SIG-M5 (cell line): ENCODE results near the gene SKAP1.

ENCODE experiments used
- DNase-seq: peaks from one replicate; lab custom pipeline; 2025; lab: John Stamatoyannopoulos, UW

SKAP1 gene

DNA sequence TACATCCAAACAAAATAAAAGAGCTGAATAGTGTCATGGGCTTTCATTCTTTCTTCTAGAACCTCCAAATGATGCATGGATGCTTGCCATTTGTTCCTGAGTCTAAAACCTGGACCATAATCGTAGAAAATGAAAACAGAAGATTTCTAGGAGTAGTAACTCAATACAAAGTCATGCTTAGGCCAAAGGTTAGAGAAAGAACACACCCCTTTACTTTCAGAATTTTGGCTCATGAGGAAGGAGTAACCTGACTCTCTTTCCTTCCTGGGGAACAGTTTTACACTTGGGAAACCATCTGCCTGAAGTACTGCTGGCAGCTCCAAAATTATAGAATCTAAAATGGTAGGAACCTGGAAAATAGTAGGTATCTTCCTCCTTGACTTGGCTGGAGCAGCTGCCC lies 185.2 kb downstream of the SKAP1 start:
- no peak for DNase-seq

DNA sequence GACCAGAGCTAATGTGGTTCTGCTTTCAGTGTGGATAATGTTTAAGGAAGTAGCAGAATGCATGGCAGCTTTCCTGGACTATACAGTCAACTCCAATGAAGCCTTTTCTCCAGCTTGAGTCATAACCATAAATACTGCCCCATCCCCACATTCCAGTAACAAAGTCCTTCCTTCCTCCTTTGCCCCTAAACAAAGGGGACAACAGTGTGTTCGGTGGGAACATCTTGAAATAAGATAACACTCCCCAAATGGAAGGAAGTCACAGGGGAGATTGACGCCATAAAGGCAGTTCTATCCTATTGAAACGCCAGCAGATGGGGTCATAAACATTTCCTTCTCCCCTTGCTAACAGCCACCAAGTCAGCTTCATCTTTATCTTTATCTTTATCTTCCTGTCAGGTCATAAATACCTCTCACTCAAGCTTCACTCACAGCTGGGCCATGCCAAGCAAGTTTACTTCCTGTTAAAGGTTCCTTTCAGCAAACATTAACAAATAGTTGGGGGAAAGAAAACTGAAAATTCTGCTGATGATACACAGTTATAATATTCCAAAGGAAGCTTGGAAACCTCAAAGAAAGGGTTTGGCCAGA lies 185.8 kb downstream of the SKAP1 start:
- no peak for DNase-seq

DNA sequence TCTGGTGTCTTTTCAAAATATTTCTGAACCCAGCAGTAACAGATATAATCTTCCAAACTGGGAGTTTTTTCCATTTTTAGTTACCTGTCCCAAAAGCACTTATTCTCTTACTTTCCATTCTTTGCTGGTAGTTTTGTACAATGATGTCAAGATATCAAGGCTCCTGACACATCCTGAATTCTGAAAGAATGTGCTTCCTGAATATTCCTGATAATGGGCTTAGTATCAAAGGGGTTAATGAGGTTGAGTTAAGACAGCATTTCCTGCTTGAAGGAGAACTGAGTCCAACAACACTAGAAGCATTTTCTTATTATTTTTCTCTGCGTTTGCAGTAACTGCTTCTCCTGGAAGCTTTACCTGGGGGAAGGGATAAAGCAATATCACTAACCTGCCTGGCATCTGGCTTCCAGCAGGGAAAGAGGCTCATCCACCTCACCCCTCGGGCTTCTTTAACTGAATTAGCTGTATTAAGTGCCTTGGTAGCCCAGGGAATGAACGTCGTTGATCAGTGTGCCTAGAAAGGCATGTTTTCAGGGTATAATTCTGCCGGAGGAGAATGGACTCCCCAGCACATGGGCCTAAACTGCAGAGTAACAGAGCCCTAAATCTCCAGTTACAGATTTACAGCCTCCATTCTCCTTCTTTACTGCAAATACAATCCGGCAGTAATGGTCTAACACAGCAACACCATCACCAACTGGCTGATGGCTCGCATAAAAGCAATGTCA lies 188.1 kb downstream of the SKAP1 start:
- no peak for DNase-seq

DNA sequence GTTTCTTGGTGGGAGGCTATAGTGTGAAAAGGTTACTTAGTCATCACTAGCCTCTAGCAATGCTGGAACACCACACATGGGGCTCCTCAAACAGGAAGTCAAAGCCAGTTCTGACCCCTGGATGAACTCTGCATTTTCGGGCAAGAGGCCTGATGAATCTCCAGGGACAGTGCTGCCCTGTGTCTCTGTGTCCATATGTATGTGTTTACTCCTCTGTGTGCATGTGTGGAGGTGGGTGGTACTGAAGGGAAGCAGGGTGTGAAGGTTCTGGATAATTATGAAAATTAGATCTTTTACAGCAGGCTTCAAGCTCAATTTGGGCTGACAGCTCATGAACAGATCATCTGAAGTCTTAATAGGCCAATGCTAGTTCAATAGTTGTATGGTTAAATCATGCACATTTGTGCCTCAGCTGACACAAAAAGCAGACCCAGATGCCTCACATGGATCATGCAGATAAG lies 188.9 kb downstream of the SKAP1 start:
- DNase-seq = no peak

DNA sequence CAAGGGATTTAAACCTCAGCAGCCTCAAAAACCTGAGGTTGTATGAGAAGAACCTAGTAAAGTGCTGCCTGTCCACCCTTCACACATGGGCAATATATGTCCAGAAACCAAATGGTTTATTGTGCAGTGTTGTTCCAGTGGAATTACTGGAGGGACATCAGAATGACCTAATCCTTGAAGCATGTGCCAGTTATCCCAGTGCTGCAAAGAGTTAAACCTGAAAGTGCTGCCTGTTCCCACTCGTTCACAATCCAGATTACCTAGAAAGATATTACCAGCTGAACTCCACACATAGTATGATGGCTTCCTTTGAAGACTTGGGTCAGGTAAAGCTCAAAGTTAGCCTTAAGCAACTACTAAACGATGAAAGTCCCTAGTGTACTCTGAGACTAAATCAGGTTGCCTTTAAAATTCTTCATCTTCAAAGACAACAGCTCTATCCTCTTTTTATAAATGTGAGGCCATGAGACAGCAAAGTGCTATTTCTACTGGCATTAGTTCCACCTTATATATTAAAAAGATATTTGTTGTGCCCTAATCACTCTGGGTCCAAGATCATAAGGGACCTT lies 189.4 kb downstream of the SKAP1 start:
- DNase-seq = no peak

DNA sequence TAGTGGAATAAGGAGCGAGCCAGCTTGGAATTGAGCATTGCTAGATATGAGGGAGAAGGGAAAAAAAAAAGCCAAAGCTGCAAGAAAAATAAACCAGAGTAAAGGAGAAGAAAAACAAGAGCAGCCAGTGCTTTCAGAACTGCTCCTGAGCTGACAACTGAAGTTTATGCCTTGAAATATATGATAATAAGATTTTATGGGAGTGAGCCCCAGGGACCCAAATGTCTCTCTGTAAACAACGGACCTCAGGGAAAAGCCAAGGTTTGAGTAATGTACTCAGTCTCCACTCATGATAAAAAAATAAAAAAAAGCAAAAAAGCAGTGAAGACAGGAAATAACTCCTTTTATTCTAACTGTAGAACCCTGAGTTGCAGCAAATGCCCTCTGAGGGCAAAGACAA lies 189.9 kb downstream of the SKAP1 start:
- no peak for DNase-seq

DNA sequence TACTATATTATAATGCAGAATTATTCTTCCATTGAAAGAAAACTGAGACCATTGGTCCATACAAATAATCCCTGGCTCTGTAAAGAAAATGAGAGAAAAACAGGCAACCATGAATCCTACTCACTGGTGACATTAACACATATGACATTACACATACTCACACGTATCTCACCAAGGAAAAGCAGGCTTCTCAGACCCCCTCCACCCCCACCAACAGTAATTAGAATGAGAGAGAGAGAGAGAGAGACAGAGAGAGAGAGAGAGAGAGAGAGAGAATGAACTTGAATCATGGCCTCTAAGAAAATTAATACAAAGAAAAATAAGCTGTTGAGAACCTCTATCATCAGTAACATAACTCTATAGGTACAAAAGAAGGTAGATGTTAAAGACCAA lies 190.4 kb downstream of the SKAP1 start:
- DNase-seq = no peak

DNA sequence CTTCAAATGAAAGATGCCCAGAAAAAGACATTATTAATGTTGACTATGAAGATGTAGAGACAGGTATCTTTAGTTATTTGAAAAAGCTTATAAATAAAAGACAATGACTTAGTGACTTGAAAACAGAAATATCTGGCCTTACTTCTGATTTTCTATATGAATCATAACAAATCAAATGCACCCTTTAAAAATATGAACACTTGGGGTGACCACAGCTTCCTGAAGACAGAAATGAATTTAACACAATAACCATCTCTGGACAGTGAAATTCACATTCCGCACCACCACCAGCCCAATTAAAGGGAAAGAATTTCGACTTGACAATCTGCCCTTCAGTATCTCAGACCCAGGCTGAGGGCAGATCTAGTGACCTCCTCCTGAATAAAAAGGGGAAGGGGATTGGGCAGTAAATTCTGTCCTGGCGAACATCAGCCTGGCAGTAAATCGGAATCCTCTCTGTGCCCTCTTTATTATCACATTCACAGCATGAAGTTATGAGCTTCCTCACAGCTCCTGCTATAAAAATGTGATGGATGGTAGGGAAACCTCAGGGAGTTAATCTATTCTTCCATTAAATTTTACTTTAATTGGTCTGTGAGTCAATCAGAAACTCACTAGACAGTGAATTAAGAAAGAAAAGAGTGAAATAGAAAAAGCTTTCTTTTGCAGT lies 190.9 kb downstream of the SKAP1 start:
- DNase-seq = no peak

DNA sequence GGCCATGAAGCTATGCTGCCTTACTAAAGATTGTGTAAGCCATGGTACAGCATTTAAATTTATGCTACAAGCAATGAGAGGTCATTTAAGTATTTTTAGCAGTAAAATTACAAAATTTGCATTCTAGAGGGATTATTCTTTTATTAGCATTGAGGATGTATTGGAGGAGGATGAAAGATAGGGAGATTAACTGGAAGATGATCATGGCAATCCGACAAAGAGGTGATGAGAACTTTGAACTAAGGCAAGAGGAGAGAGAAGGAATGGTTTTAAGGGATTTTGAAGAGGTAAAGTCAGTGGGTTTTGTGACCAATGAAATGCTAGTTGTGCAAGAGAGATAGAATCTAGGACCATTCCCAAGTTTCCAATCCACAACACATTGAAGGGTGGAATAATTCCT lies 192.6 kb downstream of the SKAP1 start:
- DNase-seq = no peak

DNA sequence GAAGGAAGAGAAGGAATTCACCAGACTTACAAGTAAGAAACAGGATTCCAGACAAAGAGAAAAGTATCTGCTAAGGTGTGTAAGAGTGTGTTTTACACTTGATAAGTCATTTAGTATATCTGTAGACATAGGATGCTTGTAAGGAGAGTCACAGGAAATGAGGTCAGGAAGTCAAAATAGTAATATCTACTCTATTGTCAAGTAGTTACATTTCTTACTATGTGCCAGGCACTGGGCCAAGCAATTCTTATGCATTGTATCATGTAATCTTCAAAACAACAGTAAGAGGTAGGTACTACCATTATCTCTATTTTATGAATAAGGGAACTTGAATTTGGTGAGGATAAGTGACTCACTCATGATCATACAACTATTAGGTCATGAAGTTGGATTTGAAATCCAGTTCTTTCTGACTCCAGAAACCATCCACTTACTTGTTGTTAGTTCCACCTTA lies 193.3 kb downstream of the SKAP1 start:
- no peak for DNase-seq

DNA sequence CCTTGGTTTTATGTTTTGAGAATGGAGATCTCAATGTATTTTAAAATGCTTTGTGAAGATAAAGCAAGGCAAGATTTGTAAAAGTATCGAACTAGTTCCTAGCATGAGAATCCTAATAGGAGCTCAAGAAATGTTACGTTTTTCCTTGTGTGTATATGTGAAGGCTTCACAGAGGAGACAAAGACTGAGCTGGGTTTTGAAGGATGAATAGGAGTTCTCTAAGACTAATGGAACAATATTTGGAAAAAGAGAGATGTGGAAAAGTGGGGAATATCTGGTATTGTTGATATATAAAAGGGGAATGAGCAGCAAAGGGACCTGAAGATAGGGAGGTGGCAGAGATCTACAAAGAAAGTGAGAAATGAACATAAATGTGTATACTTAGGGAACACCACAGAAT lies 195.1 kb downstream of the SKAP1 start:
- no peak for DNase-seq

DNA sequence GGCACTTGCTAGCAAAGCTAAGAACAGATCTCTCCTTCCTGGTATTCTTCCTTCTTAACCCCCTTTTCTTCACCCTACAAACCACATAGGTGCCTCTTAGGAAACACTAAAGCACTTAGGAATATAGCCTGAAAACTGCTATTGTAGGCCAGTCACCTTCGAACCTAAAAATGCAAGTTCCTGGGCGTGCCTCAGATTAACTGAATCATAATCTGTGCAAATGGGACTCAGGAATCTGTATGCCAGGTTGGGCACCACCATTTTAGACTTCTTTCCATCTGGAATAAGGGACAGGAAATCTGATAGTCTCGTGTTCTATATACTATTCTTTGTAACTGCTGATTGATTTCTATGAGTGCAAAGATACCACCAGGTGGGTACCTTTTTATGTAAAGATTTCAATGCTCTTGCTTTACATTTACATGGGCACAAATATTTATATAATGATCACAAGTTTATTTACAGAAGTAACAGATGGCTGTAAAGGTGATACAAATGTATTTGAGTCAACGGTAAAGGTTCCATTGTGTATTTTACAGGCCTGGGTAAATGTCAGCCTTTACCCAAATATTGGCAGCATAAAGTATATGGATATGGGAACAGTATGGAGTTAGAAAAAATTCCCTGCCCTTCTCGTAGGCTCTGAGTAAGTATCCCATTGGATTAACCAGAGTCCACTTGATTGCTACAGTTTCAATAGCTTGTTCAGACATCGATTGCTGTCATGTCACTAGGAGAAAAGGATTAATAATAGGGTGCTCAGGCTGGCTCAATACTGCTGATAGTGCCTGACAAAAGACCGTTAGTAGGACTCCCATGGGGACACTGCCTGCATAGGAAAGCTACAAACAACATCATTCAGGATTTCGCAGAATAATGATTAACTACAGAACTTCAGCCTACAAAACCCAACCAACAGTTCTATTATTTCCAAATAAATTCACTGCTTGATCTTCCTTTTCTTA lies 197.7 kb downstream of the SKAP1 start:
- DNase-seq = no peak

DNA sequence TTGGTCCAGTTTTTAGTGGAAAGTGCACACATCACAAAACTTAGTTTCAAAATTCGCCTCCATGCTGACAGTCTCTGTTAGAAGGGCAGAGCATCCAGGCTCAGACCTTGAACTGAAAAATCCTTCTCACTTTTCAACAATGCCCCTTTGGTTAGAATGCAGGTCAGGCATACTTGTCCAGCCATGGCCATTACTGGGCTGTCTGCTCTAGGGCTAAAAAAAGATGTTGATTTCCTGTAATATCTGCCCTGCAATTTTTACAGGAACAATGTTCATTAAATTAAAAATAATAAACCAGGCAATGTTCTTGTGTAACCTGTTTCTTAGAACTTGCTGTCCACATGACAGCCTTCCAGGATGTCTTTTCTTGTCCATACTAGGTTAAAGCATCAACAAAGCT lies 200.1 kb downstream of the SKAP1 start:
- DNase-seq = no peak

DNA sequence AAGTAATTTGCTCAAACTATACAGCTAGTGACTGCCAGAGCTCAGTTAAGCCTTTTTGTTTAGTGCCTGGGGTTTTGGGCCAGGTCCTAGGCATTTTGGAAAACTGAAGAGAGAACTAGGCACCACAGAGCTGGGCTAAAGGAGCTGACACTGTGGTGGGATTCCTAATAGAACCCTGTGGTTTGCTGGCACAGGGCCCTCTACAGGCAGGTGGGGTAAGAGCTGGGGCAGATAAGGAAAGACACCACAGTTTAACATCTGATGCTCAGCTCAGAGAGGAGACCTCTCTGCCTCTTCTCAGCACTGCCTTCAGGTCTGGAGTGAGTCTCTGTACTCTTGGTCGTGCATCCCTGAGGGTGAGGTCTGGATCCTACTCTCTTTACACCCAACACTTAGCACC lies 201.3 kb downstream of the SKAP1 start:
- DNase-seq = no peak

DNA sequence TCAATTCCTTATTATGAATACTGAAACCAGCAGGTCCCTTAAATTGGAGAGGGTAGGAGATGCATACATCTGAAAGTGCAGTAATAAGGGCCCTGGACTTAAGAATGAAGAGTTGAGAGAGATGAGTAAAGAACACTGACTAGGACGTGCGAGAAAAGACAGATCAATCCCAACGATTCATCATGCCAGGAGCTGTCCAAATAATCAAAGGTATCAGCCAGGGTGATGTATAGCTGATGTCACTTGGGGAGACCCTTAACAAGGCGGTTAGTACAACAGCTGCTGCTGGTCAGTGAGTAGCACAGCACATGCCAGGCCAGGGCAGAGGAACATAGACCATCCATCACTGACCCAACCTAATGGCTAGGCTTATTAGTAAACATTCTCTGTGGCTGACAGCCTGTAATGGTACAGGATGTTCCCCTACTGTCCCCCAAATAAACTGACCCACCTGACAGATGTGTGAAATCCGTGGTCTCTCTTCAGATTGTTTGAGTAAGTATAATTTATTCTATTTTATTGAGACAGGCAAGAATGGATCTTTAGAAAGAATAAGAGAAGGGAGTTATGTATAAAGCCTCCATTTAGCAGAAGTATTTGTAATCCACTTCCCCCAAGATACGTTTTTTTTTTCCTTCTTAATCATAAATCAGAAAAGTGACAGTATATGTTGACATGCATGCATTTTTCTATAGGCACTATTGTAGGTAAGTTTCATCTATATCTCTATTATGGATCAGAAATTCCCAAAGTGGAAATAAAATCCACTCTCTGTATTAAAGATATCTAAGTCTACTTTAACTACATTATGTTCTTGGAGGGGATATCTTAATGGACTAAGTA lies 204.1 kb downstream of the SKAP1 start:
- DNase-seq = no peak

DNA sequence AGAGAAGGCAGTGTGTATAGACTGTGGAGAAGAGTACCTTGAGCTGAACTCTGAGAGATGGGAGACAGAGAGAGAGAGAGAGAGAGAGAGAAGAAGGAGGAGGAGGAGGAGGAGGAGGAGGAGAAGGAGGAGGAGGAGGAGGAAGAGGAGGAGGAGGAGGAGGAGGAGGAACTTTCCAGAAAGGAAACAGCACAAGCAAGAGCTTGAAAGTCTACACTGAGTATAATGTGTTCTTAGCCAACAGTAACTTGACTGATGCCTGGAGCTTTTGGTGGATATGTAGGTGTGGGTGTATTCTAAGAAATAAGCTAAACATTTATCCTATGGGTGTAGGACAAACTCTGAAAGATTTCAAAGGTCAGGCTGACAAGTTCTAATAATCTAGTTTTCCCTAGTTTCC lies 206.1 kb downstream of the SKAP1 start:
- DNase-seq = no peak

DNA sequence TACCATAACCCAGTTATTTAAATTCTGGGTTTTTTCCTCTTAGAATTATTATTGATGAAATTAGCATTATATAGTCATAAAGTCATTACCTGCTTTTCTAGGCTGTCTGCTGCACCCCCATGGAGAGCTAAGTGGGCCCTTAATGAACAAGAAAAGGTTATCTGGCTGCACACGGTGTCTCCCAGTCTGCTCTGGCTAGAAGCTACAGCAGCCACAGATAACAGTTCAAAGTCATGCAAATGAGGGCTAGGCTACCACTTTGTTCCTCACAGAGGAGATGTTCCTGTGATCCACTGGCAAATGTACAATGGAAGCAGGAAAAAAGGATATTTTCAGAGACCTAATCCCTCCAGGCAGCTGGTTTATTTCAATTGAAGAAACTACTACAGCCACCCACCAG lies 210.4 kb downstream of the SKAP1 start:
- DNase-seq = no peak

DNA sequence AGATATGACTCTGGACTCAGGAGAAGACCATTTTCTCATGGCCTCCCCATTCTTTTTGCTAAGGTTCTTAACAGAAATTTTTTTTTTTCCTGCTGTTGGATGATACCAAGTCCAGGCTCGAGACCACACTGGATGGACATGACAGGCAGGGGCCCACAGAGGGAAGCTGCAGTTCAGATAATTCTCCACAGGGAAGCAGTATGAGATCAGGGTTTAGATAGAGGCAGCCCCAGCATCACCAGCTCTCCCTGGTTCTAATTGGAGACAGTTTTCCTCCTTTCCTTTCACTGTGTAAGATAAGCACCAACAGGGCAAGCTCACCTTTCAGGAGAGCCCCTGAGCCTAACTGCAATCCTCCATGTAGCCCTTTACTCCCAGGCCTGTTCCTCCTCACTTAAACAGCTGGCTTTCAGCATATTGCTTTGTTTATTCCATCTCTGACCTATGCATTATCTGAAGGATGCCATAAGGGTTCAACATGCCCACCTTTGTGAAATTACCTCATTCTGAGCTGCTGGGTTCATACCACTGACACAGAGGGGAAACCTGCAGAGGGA lies 214.4 kb downstream of the SKAP1 start:
- DNase-seq = no peak

DNA sequence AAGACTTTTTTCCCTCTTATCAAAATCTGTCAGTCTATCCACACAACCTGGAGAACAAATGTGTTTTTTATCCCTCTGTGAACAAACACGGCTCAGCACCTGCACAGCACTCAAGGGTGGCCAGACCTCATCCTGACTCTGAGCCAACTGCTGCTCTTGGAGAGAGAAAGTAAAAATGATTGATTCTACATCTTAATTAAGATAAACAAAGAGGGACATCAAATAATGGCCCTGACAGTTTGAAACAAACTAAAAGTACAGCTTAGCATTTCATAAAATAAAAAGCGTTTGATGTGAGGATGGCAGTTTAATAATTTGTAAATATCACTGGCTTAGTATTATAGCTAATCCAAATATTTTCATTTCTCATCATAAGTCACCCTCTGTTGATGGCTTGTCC lies 216.2 kb downstream of the SKAP1 start:
- no peak for DNase-seq

DNA sequence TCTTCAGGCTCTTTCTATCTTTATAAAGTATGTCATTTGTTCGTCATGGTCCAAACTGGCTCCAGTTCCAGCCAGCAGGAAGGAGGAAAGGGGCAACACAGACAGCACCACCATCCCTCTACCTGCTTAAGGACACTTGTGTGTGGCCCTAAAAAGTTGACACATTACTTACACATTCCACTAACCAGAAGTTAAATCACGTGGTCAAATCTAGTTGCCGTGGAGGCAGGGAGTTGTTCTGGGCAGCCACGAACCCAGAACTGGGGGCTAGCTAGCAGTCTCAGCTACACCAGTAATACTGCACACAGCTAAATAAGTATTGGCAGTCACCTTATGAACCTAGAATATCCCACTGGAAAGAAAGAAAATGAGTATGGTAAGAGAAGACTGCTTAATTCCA lies 218.2 kb downstream of the SKAP1 start:
- no peak for DNase-seq

DNA sequence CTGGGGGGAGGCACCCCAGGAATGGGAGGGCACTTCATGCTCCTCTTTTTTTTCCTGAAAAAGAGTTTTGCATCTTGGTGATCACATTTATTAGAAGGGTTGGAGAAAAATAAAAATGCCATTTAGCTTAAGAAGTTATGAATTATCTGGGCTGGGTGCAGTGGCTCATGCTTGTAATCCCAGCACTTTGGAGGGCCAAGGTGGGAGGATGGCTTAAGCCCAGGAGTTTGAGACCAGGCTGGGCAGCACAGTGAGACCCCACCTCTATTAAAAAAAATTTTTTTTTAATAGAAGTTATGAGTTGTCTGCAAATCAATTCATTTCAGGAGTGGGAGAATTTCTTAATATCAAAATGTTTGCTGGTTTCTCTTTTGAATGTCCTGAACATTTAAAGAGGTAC lies 219.0 kb downstream of the SKAP1 start:
- DNase-seq = no peak
